OCI-LY3 (cell line): ENCODE results near the gene ACAA1.

Experiments used
- H2AFZ ChIP-seq: fragments of 200-600, 300-600 bp; shearing (Covaris generic); 2 replicates; pipeline ENCODE4 v1.6.0; 2014; ENCODE audit warnings: antibody characterized with exemption, low read depth, low read length
- H3K27ac ChIP-seq: fragments of 200-600, 300-600 bp; sonication (generic); 2 replicates; pipeline ENCODE4 v1.5.1; 2014; ENCODE audit warnings: mild to moderate bottlenecking, low read length, moderate library complexity, mixed read lengths
- H3K27me3 ChIP-seq: fragments of 200-600, 300-600 bp; sonication (generic); 2 replicates; pipeline ENCODE4 v1.6.1; 2014; ENCODE audit warnings: low read depth, low read length, mixed read lengths
- H3K36me3 ChIP-seq: fragments of 200-600, 300-600 bp; sonication (generic); replicated peaks from 2 replicates; pipeline ENCODE3; 2014; ENCODE audit warnings: low read depth, low read length, mixed read lengths
- H3K4me1 ChIP-seq: fragments of 300-600, 200-600 bp; sonication (generic); 2 replicates; pipeline ENCODE4 v1.6.1; 2014; ENCODE audit warnings: low read length, mixed read lengths
- H3K4me2 ChIP-seq: fragments of 200-600, 300-600 bp; sonication (generic); 2 replicates; pipeline ENCODE4 v1.6.1; 2014; ENCODE audit warnings: low read length, mixed read lengths
- H3K4me3 ChIP-seq: fragments of 300-600, 200-600 bp; sonication (generic); 2 replicates; pipeline ENCODE4 v1.5.1; 2014; ENCODE audit warnings: antibody characterized with exemption, mild to moderate bottlenecking, low read length, moderate library complexity
- H3K79me2 ChIP-seq: fragments of 300-600, 200-600 bp; shearing (Covaris generic); 2 replicates; pipeline ENCODE4 v1.6.1; 2014; ENCODE audit warnings: mild to moderate bottlenecking, low read length, mixed read lengths
- H3K9ac ChIP-seq: fragments of 300-600, 200-600 bp; shearing (Covaris generic); 2 replicates; pipeline ENCODE4 v1.6.0; 2014; ENCODE audit warnings: mild to moderate bottlenecking, low read length, moderate library complexity
- H3K9me3 ChIP-seq: fragments of 200-600, 300-600 bp; shearing (Covaris generic); 2 replicates; pipeline ENCODE4 v1.6.1; 2014; ENCODE audit warnings: low read length, mixed read lengths; ENCODE audit not compliant: insufficient read depth
- H4K20me1 ChIP-seq: fragments of 200-600, 300-600 bp; sonication (generic); 2 replicates; pipeline ENCODE4 v1.6.1; 2016; ENCODE audit warnings: low read length, mixed read lengths; ENCODE audit not compliant: insufficient read depth
- CTCF ChIP-seq: fragments of 200-600, 300-600 bp; sonication (generic); IDR thresholded peaks from 2 replicates; pipeline ENCODE4 v1.5.1; 2014; ENCODE audit warnings: antibody characterized with exemption, low read length, low read depth
- EZH2phosphoT487 ChIP-seq: fragments of 200-600 bp; shearing (Covaris generic); IDR thresholded peaks from 2 replicates; pipeline ENCODE4 v1.6.1; 2018; ENCODE audit warnings: antibody characterized with exemption, mixed run types, low read depth

The ACAA1 gene

GRCh38 chr3:38099518-38099917 is 37.4 kb downstream of the ACAA1 start:
- H3K79me2 ChIP-seq = no peaks in the 10 kb centered on the region
- H3K4me1 ChIP-seq = peaks cover 8% of the 10 kb centered on the region
- no peak overlapping the region for H3K4me2 ChIP-seq
- no peaks in the 10 kb centered on the region for H3K9me3 ChIP-seq
- no peaks in the 10 kb centered on the region for H3K36me3 ChIP-seq
- peaks cover 15% of the 10 kb centered on the region; the same call in 1 of the 2 replicates for H3K27me3 ChIP-seq
- TF ChIP-seq CTCF (no peak), EZH2phosphoT487 (no peak)
- no peak overlapping the region for H3K27ac ChIP-seq
- H4K20me1 ChIP-seq = no peaks in the 10 kb centered on the region
- H3K9ac ChIP-seq = no peak overlapping the region
- no peak overlapping the region for H2AFZ ChIP-seq
- H3K4me3 ChIP-seq = no peak overlapping the region

DNA sequence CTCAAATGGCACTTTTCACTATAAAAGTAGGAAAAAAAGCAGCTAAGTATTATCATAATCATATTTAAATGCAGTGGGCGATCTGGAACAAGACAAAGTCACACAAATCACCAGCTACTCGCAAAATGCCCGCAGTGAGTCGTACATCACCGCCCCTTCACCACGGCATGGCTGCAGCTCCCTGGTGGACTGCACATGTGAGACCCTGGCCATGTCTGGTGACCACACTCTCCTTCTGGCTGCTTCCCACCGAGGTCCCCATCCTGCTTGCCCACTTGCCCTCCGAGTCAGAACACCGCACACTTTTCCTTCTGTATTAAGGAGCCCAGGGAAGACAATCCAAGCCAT is 38.6 kb downstream of the ACAA1 start:
- TF ChIP-seq CTCF (no peak), EZH2phosphoT487 (no peak)
- Histone ChIP-seq H3K27me3 (peaks cover 25% of the 10 kb centered on the region; the same call in 1 of the 2 replicates), H3K9me3 (no peaks in the 10 kb centered on the region), H3K4me1 (peaks cover 8% of the 10 kb centered on the region), H3K27ac (no peak overlapping the region), H3K9ac (no peak overlapping the region), H4K20me1 (no peaks in the 10 kb centered on the region), H3K4me3 (no peak overlapping the region), H3K79me2 (no peaks in the 10 kb centered on the region), H2AFZ (no peak overlapping the region), H3K4me2 (no peak overlapping the region), H3K36me3 (no peaks in the 10 kb centered on the region)

GRCh38 chr3:38097446-38098375 is 39.2 kb downstream of the ACAA1 start:
- Histone ChIP-seq H3K4me1 (peaks cover 8% of the 10 kb centered on the region), H3K79me2 (no peaks in the 10 kb centered on the region), H3K4me3 (no peak overlapping the region), H3K27ac (no peak overlapping the region), H3K27me3 (peaks cover 32% of the 10 kb centered on the region; the same call in 1 of the 2 replicates), H3K36me3 (no peaks in the 10 kb centered on the region), H3K4me2 (no peak overlapping the region), H2AFZ (no peak overlapping the region), H4K20me1 (no peaks in the 10 kb centered on the region), H3K9me3 (no peaks in the 10 kb centered on the region), H3K9ac (no peak overlapping the region)
- TF ChIP-seq CTCF = no peak
- TF ChIP-seq EZH2phosphoT487 = no peak

DNA sequence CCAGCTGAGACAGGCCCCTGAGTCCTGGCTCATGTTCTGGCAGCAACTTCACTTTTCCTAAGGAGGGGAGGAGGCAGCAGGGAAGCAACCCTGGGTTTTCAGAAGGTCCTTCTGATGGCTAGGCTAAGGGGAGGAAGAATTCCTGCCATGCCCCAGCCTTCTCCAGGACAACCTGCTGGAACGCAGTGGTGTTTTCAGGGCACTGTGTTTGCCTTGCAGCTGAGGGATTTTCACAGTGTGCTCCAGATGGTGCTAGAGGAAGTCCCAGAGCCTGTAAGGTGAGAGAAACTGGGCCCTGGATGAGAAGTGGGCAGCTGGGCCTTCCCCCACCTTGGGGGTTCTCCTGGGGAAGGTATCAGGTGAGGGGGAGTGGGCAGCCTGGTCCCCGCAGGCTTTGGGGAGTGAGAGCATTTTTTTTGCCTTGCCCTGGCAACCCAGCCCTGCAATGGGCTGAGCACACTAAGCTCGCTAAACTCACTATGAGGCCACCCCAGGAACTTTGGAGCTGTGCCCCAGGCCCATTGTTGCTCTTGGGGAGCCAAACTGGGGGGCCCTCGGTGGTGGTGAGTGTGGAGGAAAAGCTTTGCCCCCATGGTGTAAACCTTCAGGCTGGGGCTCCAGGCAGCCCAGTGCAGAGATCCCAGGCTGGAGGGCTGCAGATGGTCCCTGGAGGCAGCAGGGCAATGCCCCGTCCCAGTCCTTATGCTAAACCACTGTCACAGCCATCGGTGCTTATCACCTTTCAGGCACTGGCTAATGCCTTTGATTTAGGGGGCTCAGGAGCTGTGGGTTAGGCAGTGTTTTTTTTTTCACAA is 41.1 kb downstream of the ACAA1 start:
- peaks cover 40% of the 10 kb centered on the region for H3K27me3 ChIP-seq
- no peak for TF ChIP-seq EZH2phosphoT487
- TF ChIP-seq CTCF = no peak
- H2AFZ ChIP-seq = no peak overlapping the region

More for the DNA sequence above, 41.1 kb downstream of the ACAA1 start:
- no peak overlapping the region for H3K9ac ChIP-seq
- H3K36me3 ChIP-seq = no peaks in the 10 kb centered on the region
- H3K79me2 ChIP-seq = no peaks in the 10 kb centered on the region
- no peaks in the 10 kb centered on the region for H3K4me1 ChIP-seq
- H3K27ac ChIP-seq = no peak overlapping the region
- no peaks in the 10 kb centered on the region for H3K9me3 ChIP-seq
- no peak overlapping the region for H3K4me3 ChIP-seq
- no peaks in the 10 kb centered on the region for H4K20me1 ChIP-seq
- no peak overlapping the region for H3K4me2 ChIP-seq
